HS-27A (cell line): Measurements from ENCODE around the gene HBE1.
"Not testable (repeated sequence)": the region's sequence is repeated elsewhere in the genome, so short reads cannot be mapped to it uniquely, and the experiment has no call there.

ENCODE experiments used
- DNase-seq: peaks from one replicate; pipeline ENCODE4 v3.0.0-alpha.2; 2012; ENCODE audit warnings: low read depth, missing footprints

The HBE1 gene

DNA sequence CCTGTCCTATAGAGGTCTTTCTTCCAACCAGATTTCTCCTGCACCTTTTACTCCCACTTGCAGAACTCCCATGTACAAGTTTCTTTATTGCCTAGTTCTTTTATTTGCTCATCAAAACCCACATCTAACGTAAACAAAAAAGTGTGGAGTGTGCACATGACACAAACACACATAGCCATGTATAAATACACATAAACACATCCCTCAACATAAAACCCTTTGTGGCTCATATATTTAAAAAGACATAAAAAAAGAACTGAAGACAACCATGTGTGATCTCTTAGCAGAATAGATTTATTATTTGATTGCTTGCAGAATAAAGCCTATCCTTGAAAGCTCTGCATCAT is 16.9 kb downstream of the HBE1 start:
- no peak for DNase-seq

DNA sequence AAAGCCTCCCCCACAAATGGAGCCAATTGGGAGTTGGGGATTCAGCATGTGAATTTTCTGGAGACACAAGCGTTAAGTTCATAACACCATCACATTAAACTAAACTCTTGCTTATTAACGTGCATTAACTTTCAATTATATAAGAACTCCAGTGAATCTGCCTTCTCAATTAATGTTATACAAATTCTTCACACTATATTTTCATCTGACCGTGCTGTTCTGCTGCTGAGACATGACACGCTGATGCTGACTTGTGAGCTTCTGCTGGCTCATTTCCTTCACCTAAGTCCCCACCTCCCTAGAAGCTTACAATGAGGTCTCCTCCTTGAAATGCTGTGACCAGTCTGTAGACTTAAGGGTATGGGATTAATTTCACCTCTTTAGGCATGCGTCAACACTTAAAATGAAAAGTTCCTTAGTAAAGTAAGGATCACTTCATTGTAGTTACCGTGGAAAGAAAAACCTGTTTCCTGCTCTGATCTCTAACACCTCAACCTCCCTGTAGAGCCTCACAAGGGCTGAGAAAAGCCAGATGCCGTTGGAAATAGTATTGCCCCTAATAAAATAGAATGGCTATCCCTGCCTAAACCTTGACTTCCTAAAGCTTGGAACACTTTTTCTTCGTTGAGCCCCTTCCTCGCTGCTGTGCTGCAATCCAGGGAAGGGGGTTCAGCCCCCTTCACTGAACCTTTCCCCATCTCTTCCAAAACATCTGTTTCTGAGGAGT is 17.4 kb downstream of the HBE1 start:
- DNase-seq, result no peak

DNA sequence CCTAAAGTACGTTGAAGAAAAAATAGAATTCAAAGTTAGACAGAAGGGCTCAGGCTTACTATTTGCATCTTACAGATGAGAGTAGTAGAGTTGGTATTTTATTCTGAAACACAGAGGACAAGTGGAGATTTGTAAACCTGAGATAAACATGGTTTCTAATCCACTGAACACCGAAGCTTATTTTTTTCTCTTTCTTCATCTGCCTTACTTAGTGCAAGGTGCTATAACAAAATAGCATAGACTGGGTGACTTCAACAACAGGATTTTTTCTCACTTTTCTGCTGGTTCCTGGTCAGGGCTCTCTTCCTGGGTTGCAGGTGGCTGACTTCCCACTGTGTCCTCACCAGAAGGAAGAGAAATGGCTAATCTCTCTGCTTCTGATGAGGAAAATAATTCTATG is 18.0 kb downstream of the HBE1 start:
- no peak for DNase-seq

DNA sequence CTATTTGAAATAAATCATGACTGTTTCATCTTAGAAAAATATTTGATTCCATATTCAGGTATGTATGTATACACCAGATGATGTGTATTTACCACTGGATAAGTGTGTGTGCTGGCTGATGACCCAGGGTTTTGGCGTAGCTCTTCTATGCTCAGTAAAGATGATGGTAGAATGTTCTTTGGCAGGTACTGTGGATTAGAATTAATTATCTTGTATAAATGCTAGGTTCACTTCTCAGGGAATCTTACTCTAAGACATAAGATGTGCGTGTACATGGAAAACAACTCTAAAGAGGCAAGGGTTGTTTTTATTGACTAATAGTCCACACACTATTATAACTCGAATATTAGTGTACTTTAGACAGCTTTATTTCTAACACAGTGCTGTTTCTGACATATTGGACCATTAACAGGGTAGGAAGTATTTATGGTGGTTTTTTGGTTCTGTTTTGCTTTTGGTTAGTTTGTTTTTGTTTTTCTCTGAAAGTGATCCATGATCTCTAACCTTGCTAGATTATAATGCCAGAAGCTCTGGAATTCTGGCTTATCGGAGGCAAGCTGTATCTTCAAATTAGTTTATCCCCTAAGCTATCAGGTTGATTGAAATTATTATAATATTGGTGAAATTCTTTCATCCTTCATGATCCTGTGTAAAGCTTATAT is 19.1 kb downstream of the HBE1 start:
- DNase-seq, result no peak

DNA sequence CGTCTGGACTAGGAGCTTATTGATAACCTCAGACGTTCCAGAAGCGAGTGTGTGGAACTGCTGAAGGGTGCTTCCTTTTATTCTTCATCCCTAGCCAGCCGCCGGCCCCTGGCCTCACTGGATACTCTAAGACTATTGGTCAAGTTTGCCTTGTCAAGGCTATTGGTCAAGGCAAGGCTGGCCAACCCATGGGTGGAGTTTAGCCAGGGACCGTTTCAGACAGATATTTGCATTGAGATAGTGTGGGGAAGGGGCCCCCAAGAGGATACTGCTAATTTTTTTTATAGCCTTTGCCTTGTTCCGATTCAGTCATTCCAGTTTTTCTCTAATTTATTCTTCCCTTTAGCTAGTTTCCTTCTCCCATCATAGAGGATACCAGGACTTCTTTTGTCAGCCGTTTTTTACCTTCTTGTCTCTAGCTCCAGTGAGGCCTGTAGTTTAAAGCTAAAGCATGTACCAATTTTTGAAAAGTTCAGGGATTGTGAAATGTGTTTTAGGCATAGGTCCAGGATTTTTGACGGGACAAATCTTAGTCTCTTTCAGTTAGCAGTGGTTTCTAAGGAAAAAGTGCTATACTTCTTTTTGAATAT is 19.8 kb downstream of the HBE1 start, which contains the start of gene HBG1:
Gene HBG1 (minus strand): TSS at position 51 of the 590 bp plus-strand sequence. CDS start 53 bp downstream, outside the sequence.
- not testable (repeated sequence) for DNase-seq

DNA sequence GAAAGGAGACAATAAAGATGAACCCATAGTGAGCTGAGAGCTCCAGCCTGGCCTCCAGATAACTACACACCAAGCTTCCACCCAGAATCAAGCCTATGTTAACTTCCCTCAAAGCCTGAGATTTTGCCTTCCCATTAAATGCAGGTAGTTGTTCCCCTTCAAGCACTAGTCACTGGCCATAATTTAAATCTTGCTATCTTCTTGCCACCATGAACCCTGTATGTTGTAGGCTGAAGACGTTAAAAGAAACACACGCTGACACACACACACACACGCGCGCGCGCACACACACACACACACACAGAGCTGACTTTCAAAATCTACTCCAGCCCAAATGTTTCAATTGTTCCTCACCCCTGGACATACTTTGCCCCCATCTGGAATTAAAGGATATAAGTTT is 21.2 kb downstream of the HBE1 start:
- DNase-seq, result not testable (repeated sequence)

DNA sequence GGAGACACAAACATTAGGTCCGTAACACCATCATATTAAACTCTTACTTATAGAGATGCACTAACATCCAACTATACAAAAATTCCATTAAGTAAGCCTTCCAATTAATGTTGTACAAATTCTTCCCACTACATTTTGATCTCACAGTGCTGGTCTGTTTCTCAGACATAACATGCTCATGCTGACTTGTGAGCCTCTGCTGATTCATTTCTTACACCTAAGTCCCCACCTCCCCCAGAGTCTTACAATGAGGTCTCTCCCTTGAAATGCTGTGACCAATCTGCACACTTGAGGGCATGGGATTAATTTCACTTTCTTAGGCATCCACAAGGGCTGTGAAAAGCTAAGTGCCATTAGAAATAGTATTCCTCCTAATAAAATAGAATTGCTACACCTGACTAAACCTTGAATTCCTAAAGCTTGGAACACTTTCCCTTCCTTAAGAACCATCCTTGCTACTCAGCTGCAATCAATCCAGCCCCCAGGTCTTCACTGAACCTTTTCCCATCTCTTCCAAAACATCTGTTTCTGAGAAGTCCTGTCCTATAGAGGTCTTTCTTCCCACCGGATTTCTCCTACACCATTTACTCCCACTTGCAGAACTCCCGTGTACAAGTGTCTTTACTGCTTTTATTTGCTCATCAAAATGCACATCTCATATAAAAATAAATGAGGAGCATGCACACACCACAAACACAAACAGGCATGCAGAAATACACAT is 22.1 kb downstream of the HBE1 start:
- DNase-seq, result no peak

DNA sequence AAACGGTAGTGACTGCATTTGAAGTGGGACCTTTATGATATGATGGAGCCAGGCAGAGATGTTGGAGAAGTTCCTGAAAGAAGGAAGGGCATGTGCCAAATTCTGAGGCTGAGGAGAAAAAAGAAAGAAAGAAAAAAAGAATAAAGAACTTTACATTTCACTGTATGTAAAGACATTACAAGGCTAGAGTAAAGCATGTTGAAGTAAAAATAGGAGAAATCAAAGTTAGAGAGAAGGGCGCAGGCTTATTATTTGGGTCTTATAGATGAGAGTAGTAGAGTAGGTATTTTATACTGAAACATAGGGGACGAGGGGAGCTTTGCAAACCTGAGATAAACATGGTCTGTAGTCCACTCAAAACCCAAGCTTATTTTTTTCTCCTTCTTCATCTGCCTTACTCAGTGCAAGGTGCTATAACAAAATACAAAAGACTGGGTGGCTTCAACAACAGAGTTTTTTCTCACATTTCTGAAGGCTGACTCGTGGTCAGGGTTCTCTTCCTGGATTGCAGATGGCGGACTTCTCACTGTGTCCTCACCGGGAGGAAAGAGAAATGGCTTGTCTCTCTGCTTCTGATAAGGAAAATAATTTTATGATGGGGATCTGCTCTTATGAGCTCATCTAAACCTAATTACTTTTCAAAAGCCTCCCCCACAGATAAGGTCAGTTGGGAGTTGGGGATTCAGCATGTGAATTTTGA is 22.8 kb downstream of the HBE1 start:
- DNase-seq, result no peak

DNA sequence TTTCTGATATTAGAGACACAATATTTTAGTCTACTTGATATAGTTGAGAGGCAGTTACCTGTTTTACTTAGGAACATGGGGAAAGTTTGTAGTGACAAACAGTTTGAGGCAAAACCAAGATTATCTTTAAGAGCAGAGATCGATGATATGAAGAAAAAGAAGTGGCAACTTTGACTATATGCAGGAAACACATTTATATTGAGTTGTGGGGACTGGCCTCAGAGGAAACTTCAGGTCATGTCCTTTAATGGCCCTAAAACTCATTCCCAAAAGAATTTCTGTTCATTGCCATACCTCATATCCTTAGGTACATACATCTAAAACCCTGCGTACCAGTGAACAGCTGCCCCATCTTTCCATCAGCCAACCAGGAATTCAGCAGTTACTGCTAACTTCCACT is 24.6 kb downstream of the HBE1 start:
- DNase-seq, result no peak

DNA sequence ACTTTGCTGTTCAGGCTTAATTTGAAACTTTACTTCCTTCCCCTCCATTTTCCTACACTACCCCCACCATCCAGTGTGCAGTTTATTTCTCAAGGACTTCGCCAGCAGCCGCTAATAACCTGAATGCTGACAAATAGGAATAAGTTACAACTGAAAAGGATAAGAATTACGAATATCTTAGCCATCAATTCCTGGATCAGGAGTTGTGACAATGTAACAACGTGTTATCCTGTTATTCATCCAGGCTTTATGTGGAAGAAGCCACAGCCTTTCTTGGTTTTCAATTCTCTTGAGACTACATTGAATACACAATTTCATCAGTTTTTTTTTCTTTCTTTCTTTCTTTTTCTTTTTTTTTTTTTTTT is 25.9 kb downstream of the HBE1 start:
- DNase-seq, result no peak

DNA sequence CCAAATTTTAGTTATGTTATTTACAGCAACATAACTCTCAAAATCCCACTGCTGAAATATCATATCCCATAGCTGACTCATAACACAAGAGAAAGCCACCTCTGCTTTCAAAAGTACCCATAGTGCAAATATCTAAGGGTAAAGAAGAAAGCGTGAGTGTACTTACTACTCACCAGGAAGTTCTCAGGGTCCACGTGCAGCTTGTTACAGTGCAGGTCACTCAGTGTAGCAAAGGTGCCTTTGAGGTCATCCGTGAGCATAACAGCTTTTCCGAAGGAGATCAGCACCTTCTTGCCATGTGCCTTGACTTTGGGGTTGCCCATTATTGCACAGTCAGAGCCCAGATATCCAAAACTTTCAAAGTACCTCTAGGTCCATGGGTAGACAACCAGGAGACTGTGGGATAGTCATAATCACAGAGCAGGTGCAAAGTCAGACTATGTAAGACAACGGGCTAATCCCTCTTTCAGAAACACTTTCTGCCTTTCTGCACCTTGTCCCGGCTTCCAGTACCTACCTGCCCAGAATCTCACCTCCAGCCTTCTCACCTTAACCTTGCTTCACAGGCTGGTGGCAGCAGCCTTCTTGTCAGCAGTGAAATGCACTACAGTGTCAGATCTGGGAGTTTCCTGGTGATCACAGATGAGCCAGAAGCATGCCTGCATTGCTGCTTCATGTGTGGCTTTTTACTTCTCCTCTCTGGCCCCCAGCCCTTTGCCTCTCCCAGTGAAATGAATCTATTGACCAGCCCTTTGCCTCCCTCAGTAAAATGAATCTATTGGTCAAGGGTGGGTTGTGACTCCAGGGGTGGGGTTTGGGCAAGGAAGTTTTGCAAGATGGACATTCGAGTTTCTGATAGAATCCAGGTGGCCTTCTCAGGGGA is 26.6 kb downstream of the HBE1 start:
- no peak for DNase-seq

DNA sequence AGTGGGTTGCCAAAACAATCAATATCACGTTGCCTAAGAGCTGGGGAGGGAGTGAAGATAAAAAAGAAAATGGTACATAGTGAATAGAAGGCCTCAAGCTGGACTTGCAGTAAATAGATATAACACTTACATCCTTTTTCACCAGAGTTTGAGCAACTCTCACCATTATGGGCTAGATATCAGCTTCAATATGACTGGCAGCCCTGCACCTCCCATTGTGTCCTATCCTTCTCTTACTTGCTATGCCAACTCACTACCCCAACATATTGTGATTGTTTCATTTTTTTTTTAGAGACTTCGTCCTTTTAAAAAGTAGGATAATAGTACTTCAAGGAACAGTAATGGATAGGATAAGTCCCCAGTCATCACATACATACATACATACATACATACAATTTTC is 27.5 kb downstream of the HBE1 start:
- DNase-seq, result no peak

DNA sequence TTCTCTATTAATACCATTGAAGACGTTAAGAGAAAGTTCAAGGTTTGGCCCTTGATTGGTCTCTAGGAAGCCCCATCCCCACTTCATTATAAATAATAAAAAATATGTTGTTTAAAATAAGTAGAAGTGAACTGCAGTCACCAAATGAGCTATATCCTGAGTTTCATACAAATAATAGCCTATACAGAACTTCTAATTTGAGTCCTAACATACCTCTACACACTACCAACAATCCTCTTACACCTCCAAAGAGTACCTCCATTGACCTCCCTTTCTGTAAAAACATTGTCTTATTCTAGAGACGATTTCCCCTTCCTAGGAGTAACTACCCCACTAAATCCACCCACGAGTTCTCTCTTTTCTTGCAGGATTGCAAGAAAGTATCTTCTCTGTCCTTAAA is 28.3 kb downstream of the HBE1 start:
- DNase-seq, result no peak

DNA sequence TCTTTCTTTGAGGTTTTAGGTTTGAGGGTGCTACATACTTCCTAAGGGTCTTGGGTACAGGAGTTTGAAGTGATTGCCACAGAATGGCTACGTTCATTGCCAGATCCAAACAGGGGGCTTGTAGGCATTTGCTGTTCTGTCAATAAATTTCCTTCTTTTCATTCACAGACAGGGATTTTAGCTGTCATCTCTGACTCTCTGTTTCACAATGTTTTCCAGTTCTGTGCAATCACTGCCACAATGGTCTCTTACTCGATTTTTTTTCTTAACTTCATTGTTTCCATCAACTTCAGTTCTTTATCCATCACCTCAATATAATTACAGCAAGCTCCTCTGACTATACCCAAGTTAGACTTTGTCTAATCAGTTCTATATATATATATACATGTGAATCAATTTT is 29.3 kb downstream of the HBE1 start:
- DNase-seq, result no peak

DNA sequence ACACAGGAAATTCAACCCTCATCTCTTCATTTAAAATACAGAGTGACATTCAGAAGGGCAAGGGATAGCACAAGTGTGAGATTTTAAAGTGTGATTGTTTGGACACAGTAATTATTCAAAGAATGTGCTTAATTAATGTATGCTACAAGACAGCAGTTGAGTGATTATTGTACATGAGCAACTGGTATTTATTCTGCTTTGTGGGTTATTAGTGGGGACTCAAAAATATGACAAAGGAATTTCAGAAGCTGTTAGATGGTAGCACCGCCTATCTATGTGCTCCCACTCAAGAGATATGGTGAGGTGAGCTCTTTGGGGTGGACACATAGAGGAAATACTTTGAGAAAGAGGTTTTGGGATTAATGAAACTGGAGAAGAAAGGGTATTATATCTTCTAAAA is 29.7 kb downstream of the HBE1 start:
- no peak for DNase-seq

DNA sequence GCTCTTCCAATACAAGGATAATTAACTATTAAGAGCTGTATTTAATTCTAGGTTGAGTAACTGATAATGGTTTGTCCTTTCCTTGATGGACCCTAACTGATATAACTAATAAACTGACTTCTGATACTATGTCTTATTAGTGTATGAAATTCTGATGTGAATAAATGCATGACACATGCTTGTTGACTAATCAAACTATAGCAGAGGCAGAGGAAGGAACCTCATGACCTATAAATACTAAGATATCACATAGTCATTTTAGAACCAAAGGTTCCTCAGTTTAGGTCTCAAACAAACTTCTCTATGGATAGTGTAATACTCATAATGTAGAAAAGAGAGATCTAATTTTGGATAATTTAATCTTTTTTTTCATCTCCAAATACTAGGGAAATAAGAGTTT is 30.7 kb downstream of the HBE1 start:
- no peak for DNase-seq

DNA sequence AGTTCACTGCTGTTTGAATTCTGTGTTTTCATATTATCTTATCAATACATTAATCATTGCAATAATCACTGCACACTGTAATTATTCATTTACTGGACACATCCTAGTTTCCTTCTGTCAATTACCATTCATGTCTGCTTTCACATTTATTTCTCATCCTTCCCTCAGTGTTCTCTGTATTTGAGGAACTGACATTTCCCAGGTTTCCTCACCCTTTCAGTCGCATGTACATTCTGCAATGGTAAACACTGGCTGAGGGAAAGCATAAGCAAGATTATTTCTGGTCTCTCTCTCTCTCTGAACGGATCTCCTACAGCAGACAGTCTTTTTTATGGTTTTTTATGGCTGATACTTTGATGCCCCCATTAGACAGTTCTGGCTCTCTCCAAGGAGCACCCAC is 31.3 kb downstream of the HBE1 start:
- no peak for DNase-seq

DNA sequence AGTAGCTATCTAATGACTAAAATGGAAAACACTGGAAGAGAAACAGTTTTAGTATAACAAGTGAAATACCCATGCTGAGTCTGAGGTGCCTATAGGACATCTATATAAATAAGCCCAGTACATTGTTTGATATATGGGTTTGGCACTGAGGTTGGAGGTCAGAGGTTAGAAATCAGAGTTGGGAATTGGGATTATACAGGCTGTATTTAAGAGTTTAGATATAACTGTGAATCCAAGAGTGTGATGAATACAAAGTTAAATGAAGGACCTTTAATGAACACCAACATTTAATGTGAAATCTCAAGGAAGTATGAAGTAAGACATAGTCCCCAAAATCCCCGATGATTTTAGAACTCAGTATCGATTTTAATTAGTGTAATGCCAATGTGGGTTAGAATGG is 32.3 kb downstream of the HBE1 start:
- no peak for DNase-seq

DNA sequence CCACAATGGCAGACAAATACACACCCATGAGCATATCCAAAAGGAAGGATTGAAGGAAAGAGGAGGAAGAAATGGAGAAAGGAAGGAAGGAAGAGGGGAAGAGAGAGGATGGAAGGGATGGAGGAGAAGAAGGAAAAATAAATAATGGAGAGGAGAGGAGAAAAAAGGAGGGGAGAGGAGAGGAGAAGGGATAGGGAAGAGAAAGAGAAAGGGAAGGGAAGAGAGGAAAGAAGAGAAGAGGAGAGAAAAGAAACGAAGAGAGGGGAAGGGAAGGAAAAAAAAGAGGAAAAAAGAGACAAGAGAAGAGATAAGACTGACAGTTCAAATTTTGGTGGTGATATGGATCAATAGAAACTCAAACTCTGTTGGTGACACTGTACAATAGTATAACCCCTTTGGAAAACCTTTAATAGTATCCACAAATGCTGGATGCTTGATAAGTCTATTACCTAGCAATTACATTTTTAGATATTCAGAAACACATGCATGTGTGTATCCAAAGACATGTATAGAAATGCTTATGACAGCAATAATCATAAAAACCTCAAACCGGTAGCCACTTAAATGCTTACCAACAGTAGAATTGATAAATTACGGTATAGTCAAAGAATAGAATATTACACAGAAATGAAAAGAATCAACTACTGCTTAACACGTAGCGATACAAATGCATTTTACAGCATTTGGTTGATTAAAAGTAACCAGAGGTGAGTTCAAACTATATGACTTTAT is 34.2 kb downstream of the HBE1 start:
- DNase-seq, result no peak

DNA sequence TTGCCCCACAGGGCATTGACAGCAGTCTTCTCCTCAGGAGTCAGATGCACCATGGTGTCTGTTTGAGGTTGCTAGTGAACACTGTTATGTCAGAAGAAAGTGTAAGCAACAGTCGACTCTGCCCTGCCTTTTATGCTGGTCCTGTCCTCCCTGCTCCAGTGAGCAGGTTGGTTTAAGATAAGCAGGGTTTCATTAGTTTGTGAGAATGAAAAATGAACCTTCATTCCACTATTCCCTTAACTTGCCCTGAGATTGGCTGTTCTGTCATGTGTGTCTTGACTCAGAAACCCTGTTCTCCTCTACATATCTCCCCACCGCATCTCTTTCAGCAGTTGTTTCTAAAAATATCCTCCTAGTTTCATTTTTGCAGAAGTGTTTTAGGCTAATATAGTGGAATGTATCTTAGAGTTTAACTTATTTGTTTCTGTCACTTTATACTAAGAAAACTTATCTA is 35.3 kb downstream of the HBE1 start, which contains the start of gene HBD:
Gene HBD (minus strand): TSS at position 103 of the 454 bp plus-strand sequence. CDS start 50 bp downstream, at position 53.
- DNase-seq, result no peak
